Nephron progenitor cell (in vitro differentiated cells): ENCODE measurements around the gene DAAM2.

Experiments used
- DNase-seq: peaks from one replicate; pipeline ENCODE4 v3.0.0; 2021
- H3K27ac Mint-ChIP-seq: 2 replicates; pipeline ENCODE4 v1.8.0; 2021; ENCODE audit warnings: mild to moderate bottlenecking, moderate library complexity, mixed read lengths
- H3K27me3 Mint-ChIP-seq: 2 replicates; pipeline ENCODE4 v1.8.0; 2021; ENCODE audit warnings: mild to moderate bottlenecking, low read depth, mixed read lengths; ENCODE audit not compliant: poor library complexity
- H3K36me3 Mint-ChIP-seq: 2 replicates; pipeline ENCODE4 v1.8.0; 2021; ENCODE audit warnings: low read depth, mixed read lengths
- H3K4me1 Mint-ChIP-seq: 2 replicates; pipeline ENCODE4 v1.8.0; 2021; ENCODE audit warnings: mixed read lengths
- H3K4me3 Mint-ChIP-seq: 2 replicates; pipeline ENCODE4 v1.8.0; 2021; ENCODE audit warnings: mild to moderate bottlenecking, moderate library complexity, mixed read lengths
- H3K9me3 Mint-ChIP-seq: 2 replicates; pipeline ENCODE4 v1.8.0; 2021; ENCODE audit warnings: mild to moderate bottlenecking, moderate library complexity, mixed read lengths
- CTCF ChIP-seq: fragments of 200-600 bp; sonication (generic); IDR thresholded peaks from 2 replicates; pipeline ENCODE4 v1.5.0; 2021; ENCODE audit warnings: antibody characterized with exemption

Gene DAAM2

GRCh38 chr6:39847221-39847620 is 55.0 kb downstream of the DAAM2 start:
- Mint-ChIP-seq H3K9me3 (no peaks in the 10 kb centered on the region), H3K4me1 (peaks cover 29% of the 10 kb centered on the region), H3K27ac (no peak overlapping the region), H3K4me3 (no peak overlapping the region), H3K27me3 (peaks cover 6% of the 10 kb centered on the region), H3K36me3 (no peaks in the 10 kb centered on the region)
- DNase-seq, result no peak
- TF ChIP-seq CTCF, result no peak

- Mint-ChIP-seq H3K4me3 (no peak overlapping the region), H3K4me1 (peaks cover 29% of the 10 kb centered on the region), H3K27ac (no peak overlapping the region), H3K9me3 (no peaks in the 10 kb centered on the region), H3K27me3 (peaks cover 6% of the 10 kb centered on the region), H3K36me3 (no peaks in the 10 kb centered on the region)
- TF ChIP-seq CTCF, result no peak
- DNase-seq, result no peak
Observed at GRCh38 chr6:39848171-39848570, 56.0 kb downstream of the DAAM2 start.

- Mint-ChIP-seq H3K27ac (no peak overlapping the region), H3K9me3 (no peaks in the 10 kb centered on the region), H3K4me1 (peaks cover 23% of the 10 kb centered on the region), H3K27me3 (peaks cover 2% of the 10 kb centered on the region), H3K36me3 (no peaks in the 10 kb centered on the region), H3K4me3 (no peak overlapping the region)
- no peak for TF ChIP-seq CTCF
- DNase-seq, result no peak
Observed at GRCh38 chr6:39849228-39849627, 57.1 kb downstream of the DAAM2 start.

- Mint-ChIP-seq H3K27me3 (peaks cover 2% of the 10 kb centered on the region), H3K4me1 (peaks cover 23% of the 10 kb centered on the region), H3K4me3 (no peak overlapping the region), H3K36me3 (no peaks in the 10 kb centered on the region), H3K9me3 (no peaks in the 10 kb centered on the region), H3K27ac (no peak overlapping the region)
- DNase-seq, result no peak
- no peak for TF ChIP-seq CTCF
Observed at GRCh38 chr6:39849764-39850163, 57.6 kb downstream of the DAAM2 start.

GRCh38 chr6:39850736-39851297 is 58.6 kb downstream of the DAAM2 start:
- TF ChIP-seq CTCF, result no peak
- no peaks in the 10 kb centered on the region for H3K9me3 Mint-ChIP-seq
- peaks cover 23% of the 10 kb centered on the region for H3K4me1 Mint-ChIP-seq
- no peak overlapping the region for H3K27ac Mint-ChIP-seq
- H3K27me3 Mint-ChIP-seq, result peaks cover 2% of the 10 kb centered on the region
- DNase-seq, result no peak
- no peaks in the 10 kb centered on the region for H3K36me3 Mint-ChIP-seq
- H3K4me3 Mint-ChIP-seq, result no peak overlapping the region

GRCh38 chr6:39851331-39851730 is 59.2 kb downstream of the DAAM2 start:
- no peak for DNase-seq
- H3K27me3 Mint-ChIP-seq, result peaks cover 2% of the 10 kb centered on the region
- peaks cover 23% of the 10 kb centered on the region for H3K4me1 Mint-ChIP-seq
- H3K9me3 Mint-ChIP-seq, result no peaks in the 10 kb centered on the region
- TF ChIP-seq CTCF, result no peak
- no peak overlapping the region for H3K4me3 Mint-ChIP-seq
- no peak overlapping the region for H3K27ac Mint-ChIP-seq
- no peaks in the 10 kb centered on the region for H3K36me3 Mint-ChIP-seq
